Measurements from ENCODE around the gene RNU6-9.

DNA sequence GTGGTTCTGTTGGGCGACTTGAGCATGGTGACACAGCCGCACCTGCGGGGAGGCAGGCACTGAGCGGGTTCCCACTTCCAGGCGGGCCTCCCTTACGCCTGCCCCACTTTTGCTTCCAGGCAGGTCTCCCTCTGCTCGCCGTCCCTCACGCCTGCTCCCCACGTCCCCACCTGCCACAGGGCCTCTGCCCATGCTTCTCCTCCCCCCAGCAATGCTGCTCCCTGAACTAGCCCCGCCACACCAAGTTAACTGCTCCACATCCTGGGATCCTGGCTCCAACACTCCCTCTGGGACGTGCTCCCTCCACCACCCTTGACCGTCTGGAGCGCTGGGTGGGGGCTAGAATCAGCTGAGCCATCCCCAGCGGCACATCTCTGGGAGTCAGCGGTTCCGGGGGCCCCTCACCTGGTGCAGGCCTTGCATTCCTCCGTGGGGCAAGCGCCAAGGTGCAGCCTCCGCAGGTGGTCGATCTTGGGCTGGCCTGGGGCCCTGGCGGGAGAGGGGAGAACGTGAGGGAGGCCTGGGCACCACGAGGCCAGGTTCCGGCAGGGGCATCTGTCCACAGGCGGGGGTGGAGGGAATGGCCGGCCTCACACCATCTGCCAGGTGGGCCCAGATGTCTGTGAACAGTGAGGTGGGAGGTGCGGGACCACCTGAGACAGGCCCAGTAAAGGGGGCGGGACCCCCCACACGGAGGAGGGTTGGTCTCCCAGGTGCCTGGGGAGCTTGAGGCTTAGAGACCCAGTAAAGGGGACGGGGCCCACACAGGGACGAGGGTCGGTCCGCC, 24.6 kb upstream of the RNU6-9 start:
- TF ChIP-seq, protein P1, sequence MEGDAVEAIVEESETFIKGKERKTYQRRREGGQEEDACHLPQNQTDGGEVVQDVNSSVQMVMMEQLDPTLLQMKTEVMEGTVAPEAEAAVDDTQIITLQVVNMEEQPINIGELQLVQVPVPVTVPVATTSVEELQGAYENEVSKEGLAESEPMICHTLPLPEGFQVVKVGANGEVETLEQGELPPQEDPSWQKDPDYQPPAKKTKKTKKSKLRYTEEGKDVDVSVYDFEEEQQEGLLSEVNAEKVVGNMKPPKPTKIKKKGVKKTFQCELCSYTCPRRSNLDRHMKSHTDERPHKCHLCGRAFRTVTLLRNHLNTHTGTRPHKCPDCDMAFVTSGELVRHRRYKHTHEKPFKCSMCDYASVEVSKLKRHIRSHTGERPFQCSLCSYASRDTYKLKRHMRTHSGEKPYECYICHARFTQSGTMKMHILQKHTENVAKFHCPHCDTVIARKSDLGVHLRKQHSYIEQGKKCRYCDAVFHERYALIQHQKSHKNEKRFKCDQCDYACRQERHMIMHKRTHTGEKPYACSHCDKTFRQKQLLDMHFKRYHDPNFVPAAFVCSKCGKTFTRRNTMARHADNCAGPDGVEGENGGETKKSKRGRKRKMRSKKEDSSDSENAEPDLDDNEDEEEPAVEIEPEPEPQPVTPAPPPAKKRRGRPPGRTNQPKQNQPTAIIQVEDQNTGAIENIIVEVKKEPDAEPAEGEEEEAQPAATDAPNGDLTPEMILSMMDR (IDR thresholded peaks at IDR 0.05): no peak
- no peak for TF ChIP-seq EZH2 (IDR thresholded peaks at IDR 0.05)
